GM13977 (cell line): ENCODE measurements around the gene SLC5A10.

Source experiments
- DNase-seq: peaks from one replicate; pipeline ENCODE4 v3.0.0; 2012; ENCODE audit warnings: low spot score
- in situ Hi-C: fragments of 300-500 bp; cut with MboI; formaldehyde crosslinking; loops from one replicate; pipeline ENCODE4 v1.12.0; 2022; ENCODE audit warnings: low sequenced_read_pairs, low pct_unique_long_range_greater_than_20kb, mixed read lengths, inconsistent platforms; ENCODE audit not compliant: unreplicated experiment
- TF ChIP-seq, protein P1 (sequence below): IDR thresholded peaks from 2 replicates; pipeline ENCODE4 v1.5.1; 2012; ENCODE audit warnings: mild to moderate bottlenecking, control low read depth; ENCODE audit not compliant: insufficient read depth; ENCODE audit errors: extremely low read depth, missing control alignments

Gene SLC5A10

DNA sequence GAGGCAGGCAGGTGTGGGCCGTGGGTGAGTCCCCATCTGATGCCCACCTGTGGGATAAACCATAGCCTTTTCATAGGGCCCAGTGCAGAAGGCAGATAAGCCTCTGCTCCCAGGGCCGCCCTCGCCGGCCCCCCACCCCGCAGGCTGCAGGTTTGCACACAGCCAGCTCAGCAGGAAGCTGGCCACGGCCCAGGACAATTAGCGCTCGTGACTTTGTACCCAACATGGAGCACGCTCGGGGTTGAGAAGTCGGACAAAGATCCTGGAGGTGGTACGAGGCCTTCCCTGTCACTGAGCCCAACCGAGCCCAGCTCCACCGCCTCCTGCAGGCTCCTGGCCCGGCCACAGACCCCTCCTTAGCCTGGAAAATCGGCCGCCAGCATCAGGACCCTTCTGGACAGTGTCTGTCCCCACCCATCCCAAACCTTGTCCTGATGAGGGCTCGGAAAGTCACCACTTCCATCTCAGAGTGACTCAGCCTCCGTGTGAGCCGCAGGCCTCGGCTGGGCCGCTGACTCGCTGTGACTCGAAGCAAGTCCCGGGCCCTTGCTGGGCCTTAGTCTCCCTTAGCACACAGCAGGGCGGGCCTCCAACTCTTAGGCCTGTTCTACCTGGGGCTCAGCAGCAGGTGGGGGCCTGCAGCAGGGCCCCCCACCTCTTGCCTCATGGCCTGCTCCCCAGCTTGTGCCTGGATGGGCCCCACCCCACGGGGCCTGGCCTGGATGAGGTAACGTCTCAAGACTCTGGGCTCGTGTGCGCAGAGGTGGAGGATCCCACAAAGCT is 29.9 kb downstream of the SLC5A10 start:
- TF ChIP-seq, protein P1, sequence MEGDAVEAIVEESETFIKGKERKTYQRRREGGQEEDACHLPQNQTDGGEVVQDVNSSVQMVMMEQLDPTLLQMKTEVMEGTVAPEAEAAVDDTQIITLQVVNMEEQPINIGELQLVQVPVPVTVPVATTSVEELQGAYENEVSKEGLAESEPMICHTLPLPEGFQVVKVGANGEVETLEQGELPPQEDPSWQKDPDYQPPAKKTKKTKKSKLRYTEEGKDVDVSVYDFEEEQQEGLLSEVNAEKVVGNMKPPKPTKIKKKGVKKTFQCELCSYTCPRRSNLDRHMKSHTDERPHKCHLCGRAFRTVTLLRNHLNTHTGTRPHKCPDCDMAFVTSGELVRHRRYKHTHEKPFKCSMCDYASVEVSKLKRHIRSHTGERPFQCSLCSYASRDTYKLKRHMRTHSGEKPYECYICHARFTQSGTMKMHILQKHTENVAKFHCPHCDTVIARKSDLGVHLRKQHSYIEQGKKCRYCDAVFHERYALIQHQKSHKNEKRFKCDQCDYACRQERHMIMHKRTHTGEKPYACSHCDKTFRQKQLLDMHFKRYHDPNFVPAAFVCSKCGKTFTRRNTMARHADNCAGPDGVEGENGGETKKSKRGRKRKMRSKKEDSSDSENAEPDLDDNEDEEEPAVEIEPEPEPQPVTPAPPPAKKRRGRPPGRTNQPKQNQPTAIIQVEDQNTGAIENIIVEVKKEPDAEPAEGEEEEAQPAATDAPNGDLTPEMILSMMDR = no peak
- in situ Hi-C loops = no loop called here
- DNase-seq = no peak

DNA sequence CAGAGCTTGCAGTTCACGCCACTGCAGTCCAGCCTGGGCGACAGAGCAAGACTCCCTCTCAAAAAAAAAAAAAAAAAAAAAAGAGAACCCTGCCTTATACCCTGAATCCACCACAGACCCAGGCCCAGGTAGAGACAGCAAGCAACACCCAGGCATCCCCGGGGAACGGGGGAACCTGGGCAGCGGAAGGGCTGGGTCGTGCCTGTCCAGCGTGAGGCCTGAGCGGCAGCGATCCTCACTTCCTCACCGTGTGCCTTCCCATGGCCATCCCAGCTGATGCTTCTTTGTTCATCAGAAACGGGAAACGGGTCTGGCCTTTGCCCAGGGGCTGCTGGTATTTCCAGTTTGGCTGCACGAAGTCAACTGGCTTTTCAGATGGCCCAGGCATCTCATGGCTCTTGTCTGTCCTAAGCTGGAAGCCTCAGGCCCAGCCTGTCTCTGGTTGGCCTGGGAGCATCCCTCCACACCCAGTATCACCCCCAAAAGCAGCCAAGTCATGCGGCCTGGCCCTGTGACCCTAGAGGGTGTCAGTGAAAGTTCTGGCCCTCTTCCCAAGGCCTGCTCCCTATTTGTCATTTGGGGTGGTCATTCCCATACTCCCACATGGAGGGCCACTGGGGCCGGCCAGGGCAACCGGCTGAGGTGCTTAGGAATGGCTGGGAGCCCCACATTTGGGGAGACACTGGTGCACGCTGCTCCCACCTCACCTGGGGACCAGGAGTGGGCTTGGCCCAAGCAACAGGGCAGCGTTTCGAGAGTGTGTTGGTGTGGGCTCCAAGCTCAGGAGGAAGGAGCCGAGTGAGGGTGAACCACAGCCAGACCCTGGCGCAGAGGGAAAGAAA is 32.5 kb downstream of the SLC5A10 start:
- DNase-seq = no peak
- TF ChIP-seq, protein P1 = no peak
- in situ Hi-C loops = no loop called here

DNA sequence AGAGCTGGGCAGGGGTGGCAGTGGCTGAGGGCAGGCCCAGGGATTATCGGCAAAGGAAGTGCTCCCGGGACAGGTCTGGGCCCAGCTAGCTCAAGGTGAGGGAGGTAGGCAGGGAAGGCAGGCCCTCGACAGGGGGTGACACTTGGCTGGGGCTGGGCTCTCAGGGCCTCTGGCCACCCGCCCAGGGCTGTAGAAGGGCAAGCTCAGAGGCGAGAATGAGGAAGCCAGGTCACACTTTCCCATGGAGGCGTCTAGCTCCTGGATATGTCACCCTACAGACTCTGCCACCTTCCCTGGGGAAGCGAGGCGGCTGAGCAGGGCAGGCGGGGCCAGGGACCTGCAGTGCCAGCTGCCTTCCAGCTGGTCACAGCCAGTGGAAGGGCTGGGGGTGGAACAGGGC is 33.5 kb downstream of the SLC5A10 start:
- DNase-seq = no peak
- TF ChIP-seq, protein P1 = no peak
- in situ Hi-C loops = no loop called here

DNA sequence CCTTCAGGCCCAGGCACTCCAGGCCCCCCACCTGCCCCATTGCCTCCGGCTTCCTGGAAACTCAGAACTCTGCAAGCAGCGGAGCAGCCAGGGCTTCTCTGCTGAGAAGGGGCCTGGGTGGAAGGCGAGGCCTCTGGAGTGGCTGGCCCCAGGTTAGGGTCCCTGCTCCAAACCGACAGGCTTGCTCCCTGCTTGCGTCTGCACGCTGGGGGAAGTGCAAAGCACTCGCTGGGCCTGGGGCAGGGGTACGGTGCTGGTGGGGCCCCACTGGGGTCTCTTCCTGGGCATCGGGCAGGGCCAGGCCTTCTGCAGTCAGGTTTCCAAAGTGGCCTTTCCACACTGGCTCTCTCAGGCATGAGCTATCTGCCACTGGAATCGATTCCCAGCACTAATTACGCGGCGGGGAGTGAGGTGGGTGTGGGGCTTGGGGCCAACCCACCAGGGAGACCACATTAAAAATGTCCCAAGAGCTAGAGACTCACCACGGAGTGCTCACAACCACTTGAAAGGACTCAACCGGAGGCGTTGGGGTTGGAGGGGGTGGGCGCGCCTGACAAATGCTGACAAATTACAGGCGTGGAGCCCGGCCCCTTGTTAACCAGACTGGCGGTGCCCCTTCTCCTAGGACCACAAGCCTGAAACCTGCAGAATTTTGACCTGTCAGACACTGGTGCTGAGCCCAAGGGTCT is 34.7 kb downstream of the SLC5A10 start:
- TF ChIP-seq, protein P1 = no peak
- in situ Hi-C loops = no loop called here
- no peak for DNase-seq

DNA sequence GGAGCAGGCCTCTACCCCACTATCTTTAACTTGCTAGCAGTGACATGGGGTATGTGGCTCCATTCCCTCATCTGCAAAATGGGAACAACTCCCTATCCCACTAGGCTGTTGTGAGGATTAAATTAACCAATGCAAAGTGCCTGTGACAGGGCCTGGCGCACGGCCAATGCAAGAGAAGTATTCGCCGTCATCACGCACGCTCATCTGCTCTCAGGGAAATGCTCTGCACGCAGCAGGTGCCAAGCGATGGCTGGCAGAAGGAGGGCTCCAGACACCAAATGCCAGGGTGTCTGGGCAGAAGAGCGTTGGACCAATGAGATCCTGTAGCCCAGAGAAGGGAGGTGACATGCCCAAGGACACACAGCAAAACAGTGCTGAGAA is 35.3 kb downstream of the SLC5A10 start:
- in situ Hi-C loops = no loop called here
- TF ChIP-seq, protein P1 = no peak
- DNase-seq = no peak

DNA sequence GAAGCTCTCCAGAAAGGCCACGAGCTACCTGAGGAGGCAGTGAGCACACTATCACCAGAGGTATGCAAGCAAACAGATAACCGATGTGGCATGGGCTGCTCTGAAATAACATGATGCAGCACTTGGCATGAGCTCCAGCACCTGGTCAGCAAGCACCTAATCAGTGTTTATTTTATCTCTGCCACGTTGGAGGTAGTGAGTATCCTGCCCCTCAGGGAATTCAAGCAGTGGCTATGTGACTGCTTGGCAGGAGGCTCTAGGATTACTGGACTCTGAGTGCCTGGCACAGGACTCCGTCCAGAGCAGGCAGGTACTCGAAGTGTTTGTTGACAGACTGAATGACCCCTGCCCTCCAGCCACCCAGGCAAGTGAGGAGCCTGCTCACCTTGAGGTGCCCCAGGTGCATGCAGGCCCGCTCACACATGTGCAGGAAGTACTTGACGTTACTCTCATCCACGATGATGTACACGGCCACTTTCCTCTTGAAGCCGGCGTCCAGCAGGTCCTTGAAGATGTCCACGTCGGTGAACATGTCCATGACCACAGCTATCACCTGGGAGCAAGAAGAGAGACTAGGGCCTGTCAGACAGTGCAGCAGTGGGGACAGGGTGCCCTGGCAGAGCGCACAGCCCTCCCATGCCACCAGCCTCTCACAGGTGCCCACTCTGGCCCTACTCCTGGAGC is 36.0 kb downstream of the SLC5A10 start:
- no peak for DNase-seq
- in situ Hi-C loops = no loop called here
- TF ChIP-seq, protein P1 = no peak
